ENCODE data around the gene PAQR4.

PAQR4 gene

GRCh38 chr16:2985462-2985861, 16.3 kb downstream of the PAQR4 start:
- Histone ChIP-seq H3K4me3 (ENCODE audit: control insufficient read depth in 1 of 7, extremely low read depth in 1 of 7, insufficient read depth in 4 of 7, low read depth in 2 of 7, low read length in 6 of 7) (no peak overlapping the region), H3K27me3 (replicated peaks in 2 of 5; ENCODE audit: control insufficient read depth in 4 of 5, insufficient read depth in 5 of 5, low read length in 4 of 5) (no peaks in the 10 kb centered on the region), H3K4me1 (ENCODE audit: control extremely low read depth in 1 of 4, control insufficient read depth in 4 of 4, insufficient read depth in 4 of 4, low read length in 3 of 4) (peaks cover 0 to 20% (median 11%) of the 10 kb centered on the region in 4 experiments), H3K36me3 (ENCODE audit: control insufficient read depth in 4 of 4, insufficient read depth in 4 of 4, low read length in 3 of 4) (no peaks in the 10 kb centered on the region), H3K9me3 (ENCODE audit: control extremely low read depth in 1 of 5, control insufficient read depth in 4 of 5, insufficient read depth in 2 of 5, low read depth in 1 of 5, low read length in 4 of 5) (no peaks in the 10 kb centered on the region), H3K27ac (ENCODE audit: insufficient read depth in 1 of 2, low read depth in 1 of 2, low read length in 2 of 2, poor library complexity in 1 of 2, severe bottlenecking in 2 of 2) (no peak overlapping the region)
- no peak for DNase-seq
- ChIA-PET CTCF (interaction anchor here (1.2 to 1.7 kb wide), 4 partner anchors 14 to 24 kb away, joined by 3 to 4 read pairs (median 4); no protein-coding TSS in a partner anchor), POLR2A (no interaction called here)
- 96% methylated on average over 7 of the region's 9 CpGs for WGBS (ENCODE audit: insufficient coverage)

- Histone ChIP-seq H3K9me3 (ENCODE audit: control extremely low read depth in 1 of 5, control insufficient read depth in 4 of 5, insufficient read depth in 2 of 5, low read depth in 1 of 5, low read length in 4 of 5) (no peaks in the 10 kb centered on the region), H3K36me3 (ENCODE audit: control insufficient read depth in 4 of 4, insufficient read depth in 4 of 4, low read length in 3 of 4) (no peaks in the 10 kb centered on the region), H3K27ac (ENCODE audit: insufficient read depth in 1 of 2, low read depth in 1 of 2, low read length in 2 of 2, poor library complexity in 1 of 2, severe bottlenecking in 2 of 2) (no peak overlapping the region), H3K4me3 (ENCODE audit: control insufficient read depth in 1 of 7, extremely low read depth in 1 of 7, insufficient read depth in 4 of 7, low read depth in 2 of 7, low read length in 6 of 7) (no peak overlapping the region), H3K4me1 (ENCODE audit: control extremely low read depth in 1 of 4, control insufficient read depth in 4 of 4, insufficient read depth in 4 of 4, low read length in 3 of 4) (peaks cover 0 to 16% (median 9%) of the 10 kb centered on the region in 4 experiments), H3K27me3 (replicated peaks in 2 of 5; ENCODE audit: control insufficient read depth in 4 of 5, insufficient read depth in 5 of 5, low read length in 4 of 5) (no peaks in the 10 kb centered on the region)
- DNase-seq: no peak
- ChIA-PET POLR2A (no interaction called here), CTCF (interaction anchor here (1.0 to 1.7 kb wide), 3 partner anchors 9 to 18 kb away, joined by 3 to 4 read pairs (median 3); no protein-coding TSS in a partner anchor)
- WGBS (ENCODE audit: insufficient coverage): 99% methylated on average over 13 of the region's 15 CpGs
Observed at GRCh38 chr16:2985893-2986355, 16.8 kb downstream of the PAQR4 start.

- peaks cover 0 to 8% (median 6%) of the 10 kb centered on the region in 4 experiments for H3K4me1 ChIP-seq (ENCODE audit: control extremely low read depth in 1 of 4, control insufficient read depth in 4 of 4, insufficient read depth in 4 of 4, low read length in 3 of 4)
- no peak overlapping the region for H3K4me3 ChIP-seq (ENCODE audit: control insufficient read depth in 1 of 7, extremely low read depth in 1 of 7, insufficient read depth in 4 of 7, low read depth in 2 of 7, low read length in 6 of 7)
- no peak overlapping the region for H3K27ac ChIP-seq (ENCODE audit: insufficient read depth in 1 of 2, low read depth in 1 of 2, low read length in 2 of 2, poor library complexity in 1 of 2, severe bottlenecking in 2 of 2)
- WGBS (ENCODE audit: insufficient coverage): 91% methylated on average over 10 of the region's 17 CpGs
- no peaks in the 10 kb centered on the region for H3K27me3 ChIP-seq (replicated peaks in 2 of 5; ENCODE audit: control insufficient read depth in 4 of 5, insufficient read depth in 5 of 5, low read length in 4 of 5)
- H3K36me3 ChIP-seq (ENCODE audit: control insufficient read depth in 4 of 4, insufficient read depth in 4 of 4, low read length in 3 of 4): no peaks in the 10 kb centered on the region
- CTCF ChIA-PET: interaction anchor here (1.0 to 3.2 kb wide), 2 partner anchors 9 to 15 kb away, joined by 3 to 9 read pairs; no protein-coding TSS in a partner anchor
- POLR2A ChIA-PET: no interaction called here
- DNase-seq: no peak
- H3K9me3 ChIP-seq (ENCODE audit: control extremely low read depth in 1 of 5, control insufficient read depth in 4 of 5, insufficient read depth in 2 of 5, low read depth in 1 of 5, low read length in 4 of 5): no peaks in the 10 kb centered on the region
Observed at GRCh38 chr16:2986623-2987188, 17.6 kb downstream of the PAQR4 start.

- POLR2A ChIA-PET: no interaction called here
- DNase-seq: no peak
- CTCF ChIA-PET: interaction anchor here (1.5 to 3.2 kb wide), 4 partner anchors 9 to 15 kb away, joined by 3 to 9 read pairs (median 6); no protein-coding TSS in a partner anchor
- H3K9me3 ChIP-seq (ENCODE audit: control extremely low read depth in 1 of 5, control insufficient read depth in 4 of 5, insufficient read depth in 2 of 5, low read depth in 1 of 5, low read length in 4 of 5): no peaks in the 10 kb centered on the region
- WGBS (ENCODE audit: insufficient coverage): 99% methylated on average over 6 of the region's 9 CpGs
- peaks cover 0 to 7% (median 6%) of the 10 kb centered on the region in 4 experiments for H3K4me1 ChIP-seq (ENCODE audit: control extremely low read depth in 1 of 4, control insufficient read depth in 4 of 4, insufficient read depth in 4 of 4, low read length in 3 of 4)
- H3K27ac ChIP-seq (ENCODE audit: insufficient read depth in 1 of 2, low read depth in 1 of 2, low read length in 2 of 2, poor library complexity in 1 of 2, severe bottlenecking in 2 of 2): no peak overlapping the region
- H3K4me3 ChIP-seq (ENCODE audit: control insufficient read depth in 1 of 7, extremely low read depth in 1 of 7, insufficient read depth in 4 of 7, low read depth in 2 of 7, low read length in 6 of 7): no peak overlapping the region
- H3K27me3 ChIP-seq (replicated peaks in 2 of 5; ENCODE audit: control insufficient read depth in 4 of 5, insufficient read depth in 5 of 5, low read length in 4 of 5): no peaks in the 10 kb centered on the region
- H3K36me3 ChIP-seq (ENCODE audit: control insufficient read depth in 4 of 4, insufficient read depth in 4 of 4, low read length in 3 of 4): no peaks in the 10 kb centered on the region
Observed at GRCh38 chr16:2987286-2987685, 18.1 kb downstream of the PAQR4 start.

- Histone ChIP-seq H3K36me3 (ENCODE audit: control insufficient read depth in 4 of 4, insufficient read depth in 4 of 4, low read length in 3 of 4) (no peaks in the 10 kb centered on the region), H3K4me3 (ENCODE audit: control insufficient read depth in 1 of 7, extremely low read depth in 1 of 7, insufficient read depth in 4 of 7, low read depth in 2 of 7, low read length in 6 of 7) (no peak overlapping the region), H3K27ac (ENCODE audit: insufficient read depth in 1 of 2, low read depth in 1 of 2, low read length in 2 of 2, poor library complexity in 1 of 2, severe bottlenecking in 2 of 2) (no peak overlapping the region), H3K27me3 (replicated peaks in 2 of 5; ENCODE audit: control insufficient read depth in 4 of 5, insufficient read depth in 5 of 5, low read length in 4 of 5) (no peaks in the 10 kb centered on the region), H3K4me1 (ENCODE audit: control extremely low read depth in 1 of 4, control insufficient read depth in 4 of 4, insufficient read depth in 4 of 4, low read length in 3 of 4) (peaks cover 0 to 7% (median 6%) of the 10 kb centered on the region in 4 experiments), H3K9me3 (ENCODE audit: control extremely low read depth in 1 of 5, control insufficient read depth in 4 of 5, insufficient read depth in 2 of 5, low read depth in 1 of 5, low read length in 4 of 5) (no peaks in the 10 kb centered on the region)
- POLR2A ChIA-PET: no interaction called here
- CTCF ChIA-PET: interaction anchor here (0.9 to 3.2 kb wide), 5 partner anchors 9 to 61 kb away, joined by 3 to 9 read pairs (median 4); no protein-coding TSS in a partner anchor
- no peak for DNase-seq
- WGBS (ENCODE audit: insufficient coverage): 94% methylated on average over 8 of the region's 8 CpGs
Observed at GRCh38 chr16:2987833-2988232, 18.7 kb downstream of the PAQR4 start.

- POLR2A ChIA-PET: no interaction called here
- no peak for DNase-seq
- no peak overlapping the region for H3K4me3 ChIP-seq (ENCODE audit: control insufficient read depth in 1 of 7, extremely low read depth in 1 of 7, insufficient read depth in 4 of 7, low read depth in 2 of 7, low read length in 6 of 7)
- CTCF ChIA-PET: interaction anchor here (0.9 to 3.2 kb wide), 5 partner anchors 8 to 60 kb away, joined by 3 to 9 read pairs (median 4); no protein-coding TSS in a partner anchor
- H3K9me3 ChIP-seq (ENCODE audit: control extremely low read depth in 1 of 5, control insufficient read depth in 4 of 5, insufficient read depth in 2 of 5, low read depth in 1 of 5, low read length in 4 of 5): no peaks in the 10 kb centered on the region
- H3K36me3 ChIP-seq (ENCODE audit: control insufficient read depth in 4 of 4, insufficient read depth in 4 of 4, low read length in 3 of 4): no peaks in the 10 kb centered on the region
- H3K27me3 ChIP-seq (replicated peaks in 2 of 5; ENCODE audit: control insufficient read depth in 4 of 5, insufficient read depth in 5 of 5, low read length in 4 of 5): no peaks in the 10 kb centered on the region
- WGBS (ENCODE audit: insufficient coverage): 97% methylated on average over 5 of the region's 8 CpGs
- peaks cover 0 to 5% (median 4%) of the 10 kb centered on the region in 4 experiments for H3K4me1 ChIP-seq (ENCODE audit: control extremely low read depth in 1 of 4, control insufficient read depth in 4 of 4, insufficient read depth in 4 of 4, low read length in 3 of 4)
- H3K27ac ChIP-seq (ENCODE audit: insufficient read depth in 1 of 2, low read depth in 1 of 2, low read length in 2 of 2, poor library complexity in 1 of 2, severe bottlenecking in 2 of 2): no peak overlapping the region
Observed at GRCh38 chr16:2988590-2989099, 19.5 kb downstream of the PAQR4 start.

GRCh38 chr16:2990891-2991290, 21.7 kb downstream of the PAQR4 start:
- ChIA-PET CTCF (interaction anchor here (0.9 kb wide), 1 partner anchor 23 kb away, joined by 3 read pairs; no protein-coding TSS in a partner anchor), POLR2A (no interaction called here)
- Histone ChIP-seq H3K4me3 (ENCODE audit: control insufficient read depth in 1 of 7, extremely low read depth in 1 of 7, insufficient read depth in 4 of 7, low read depth in 2 of 7, low read length in 6 of 7) (no peak overlapping the region), H3K9me3 (ENCODE audit: control extremely low read depth in 1 of 5, control insufficient read depth in 4 of 5, insufficient read depth in 2 of 5, low read depth in 1 of 5, low read length in 4 of 5) (no peaks in the 10 kb centered on the region), H3K27me3 (replicated peaks in 2 of 5; ENCODE audit: control insufficient read depth in 4 of 5, insufficient read depth in 5 of 5, low read length in 4 of 5) (no peaks in the 10 kb centered on the region), H3K4me1 (ENCODE audit: control extremely low read depth in 1 of 4, control insufficient read depth in 4 of 4, insufficient read depth in 4 of 4, low read length in 3 of 4) (no peaks in the 10 kb centered on the region), H3K36me3 (ENCODE audit: control insufficient read depth in 4 of 4, insufficient read depth in 4 of 4, low read length in 3 of 4) (no peaks in the 10 kb centered on the region), H3K27ac (ENCODE audit: insufficient read depth in 1 of 2, low read depth in 1 of 2, low read length in 2 of 2, poor library complexity in 1 of 2, severe bottlenecking in 2 of 2) (no peak overlapping the region)
- no peak for DNase-seq
- WGBS (ENCODE audit: insufficient coverage): 94% methylated on average over 3 of the region's 10 CpGs
